Neural cell (in vitro differentiated cells): ENCODE measurements around the gene SCUBE2. TPM values are rescaled to one million over a fixed set of nuclear protein-coding genes. Genes with fewer than 3 reads are reported as not detected.

Experiments used
- H2AFZ ChIP-seq: fragments of 200-600, 300-800 bp; sonication (generic), shearing (Covaris generic); 2 replicates; pipeline ENCODE4 v1.6.0; 2014; ENCODE audit warnings: low read depth, mild to moderate bottlenecking, antibody characterized with exemption, low read length, moderate library complexity
- H3F3A ChIP-seq: fragments of 200-600 bp; shearing (Covaris generic); 2 replicates; pipeline ENCODE4 v1.6.1; 2016; ENCODE audit warnings: mild to moderate bottlenecking, moderate library complexity, mixed read lengths, antibody characterized with exemption, low read length; ENCODE audit not compliant: insufficient read depth, poor library complexity, severe bottlenecking
- H3K27ac ChIP-seq: fragments of 200-600, 300-800 bp; sonication (generic), shearing (Covaris generic); 2 replicates; pipeline ENCODE4 v1.5.1; 2014; ENCODE audit warnings: mild to moderate bottlenecking, low read length, moderate library complexity
- H3K27me3 ChIP-seq: fragments of 300-800, 200-600 bp; sonication (generic), shearing (Covaris generic); 2 replicates; pipeline ENCODE4 v1.6.0; 2014; ENCODE audit warnings: mild to moderate bottlenecking, low read depth, low read length, moderate library complexity; ENCODE audit not compliant: insufficient read depth
- H3K36me3 ChIP-seq: fragments of 300-800, 200-600 bp; sonication (generic), shearing (Covaris generic); 2 replicates; pipeline ENCODE4 v1.5.1; 2014; ENCODE audit warnings: mild to moderate bottlenecking, antibody characterized with exemption, low read length, moderate library complexity; ENCODE audit not compliant: insufficient read depth
- H3K4me2 ChIP-seq: fragments of 300-800, 200-600 bp; sonication (generic), shearing (Covaris generic); 2 replicates; pipeline ENCODE4 v1.6.0; 2014; ENCODE audit warnings: mild to moderate bottlenecking, low read length
- H3K4me3 ChIP-seq: fragments of 300-800, 200-600 bp; sonication (generic), shearing (Covaris generic); 2 replicates; pipeline ENCODE4 v1.5.1; 2014; ENCODE audit warnings: mild to moderate bottlenecking, low read length, moderate library complexity
- H3K79me2 ChIP-seq: fragments of 200-600 bp; shearing (Covaris generic); replicated peaks from 2 replicates; pipeline ENCODE4 v1.6.0; 2014; ENCODE audit warnings: mild to moderate bottlenecking, low read length, moderate library complexity; ENCODE audit not compliant: insufficient read depth
- H3K9ac ChIP-seq: fragments of 300-800, 200-600 bp; sonication (generic), shearing (Covaris generic); 2 replicates; pipeline ENCODE4 v1.6.1; 2016; ENCODE audit warnings: mild to moderate bottlenecking, low read length, mixed read lengths
- H3K9me2 ChIP-seq: fragments of 200-600 bp; shearing (Covaris generic); 2 replicates; pipeline ENCODE4 v1.6.1; 2016; ENCODE audit warnings: mild to moderate bottlenecking, low read length, mixed read lengths; ENCODE audit not compliant: insufficient read depth
- H3K9me3 ChIP-seq: fragments of 200-600, 300-800 bp; sonication (generic), shearing (Covaris generic); 2 replicates; pipeline ENCODE4 v1.6.1; 2016; ENCODE audit warnings: mild to moderate bottlenecking, mixed run types, low read length, moderate library complexity, mixed read lengths
- H4K20me1 ChIP-seq: fragments of 200-600 bp; shearing (Covaris generic); 2 replicates; pipeline ENCODE4 v1.6.1; 2016; ENCODE audit warnings: mild to moderate bottlenecking, mixed run types; ENCODE audit not compliant: insufficient read depth
- CTCF ChIP-seq: fragments of 450-650 bp; IDR thresholded peaks from 2 replicates; pipeline ENCODE4 v1.5.1; 2014; ENCODE audit warnings: antibody characterized with exemption, mild to moderate bottlenecking, moderate library complexity; ENCODE audit not compliant: poor library complexity, severe bottlenecking
- EP300 ChIP-seq: fragments of 450-650 bp; conservative IDR thresholded peaks from 2 replicates; pipeline ENCODE4 v1.6.1; 2014; ENCODE audit warnings: antibody characterized with exemption, mild to moderate bottlenecking, moderate library complexity; ENCODE audit not compliant: poor library complexity, severe bottlenecking
- EZH2 ChIP-seq: fragments of 200-600, 300-800 bp; shearing (Covaris generic), sonication (generic); IDR thresholded peaks from 2 replicates; pipeline ENCODE4 v1.6.1; 2014; ENCODE audit warnings: antibody characterized with exemption, low read length, borderline replicate concordance, mild to moderate bottlenecking; ENCODE audit not compliant: insufficient read depth, poor library complexity, severe bottlenecking
- MXI1 ChIP-seq: fragments of 450-650 bp; conservative IDR thresholded peaks from 2 replicates; pipeline ENCODE4 v1.6.1; 2014; ENCODE audit warnings: antibody characterized with exemption, mild to moderate bottlenecking; ENCODE audit not compliant: poor library complexity, severe bottlenecking
- POLR2AphosphoS5 ChIP-seq: IDR thresholded peaks from 2 replicates; pipeline ENCODE4 v1.6.1; 2012
- RAD21 ChIP-seq: fragments of 450-650 bp; conservative IDR thresholded peaks from 2 replicates; pipeline ENCODE4 v1.6.1; 2014; ENCODE audit warnings: antibody characterized with exemption, mild to moderate bottlenecking, moderate library complexity
- REST ChIP-seq: IDR thresholded peaks from 2 replicates; pipeline ENCODE4 v1.6.1; 2012; ENCODE audit warnings: borderline replicate concordance
- SMC3 ChIP-seq: fragments of 450-650 bp; conservative IDR thresholded peaks from 2 replicates; pipeline ENCODE4 v1.6.1; 2014; ENCODE audit warnings: antibody characterized with exemption, mild to moderate bottlenecking, moderate library complexity; ENCODE audit not compliant: poor library complexity
- TAF1 ChIP-seq: IDR thresholded peaks from 2 replicates; pipeline ENCODE4 v1.6.1; 2012; ENCODE audit warnings: low read depth
- polyA plus RNA-seq: library from polyadenylated mRNA; depleted of rRNA; stranded (reverse); fragments of >200 nt; gene quantifications from 2 replicates; pipeline ENCODE4 v1.2.3, GENCODE V29; 2014

SCUBE2 gene
- polyA plus RNA-seq, 1 donor from 2014 or later, result 2.6 TPM

- Histone ChIP-seq H3K36me3 (peaks cover 4% of the 10 kb centered on the region), H3K79me2 (no peaks in the 10 kb centered on the region), H3K4me2 (no peak overlapping the region), H3K27ac (no peak overlapping the region), H4K20me1 (no peaks in the 10 kb centered on the region), H3K9me2 (no peaks in the 10 kb centered on the region), H3F3A (no peaks in the 10 kb centered on the region), H3K9ac (no peak overlapping the region), H3K9me3 (no peaks in the 10 kb centered on the region), H3K4me3 (no peak overlapping the region), H3K27me3 (no peaks in the 10 kb centered on the region), H2AFZ (no peak overlapping the region)
- TF ChIP-seq POLR2AphosphoS5, result no peak
- TF ChIP-seq RAD21, result no peak
- no peak for TF ChIP-seq CTCF
- TF ChIP-seq EP300, result no peak
- TF ChIP-seq EZH2, result no peak
- no peak for TF ChIP-seq REST
Observed at GRCh38 chr11:9132203-9132878, 40.9 kb upstream of the SCUBE2 start.

- Histone ChIP-seq H3F3A (no peaks in the 10 kb centered on the region), H4K20me1 (no peaks in the 10 kb centered on the region), H3K4me3 (no peak overlapping the region), H3K79me2 (no peaks in the 10 kb centered on the region), H3K9me2 (no peaks in the 10 kb centered on the region), H3K27ac (no peak overlapping the region), H3K4me2 (no peak overlapping the region), H3K27me3 (no peaks in the 10 kb centered on the region), H2AFZ (no peak overlapping the region), H3K9me3 (no peaks in the 10 kb centered on the region), H3K9ac (no peak overlapping the region), H3K36me3 (peaks cover 4% of the 10 kb centered on the region)
- TF ChIP-seq EZH2 (no peak), REST (no peak), MXI1 (no peak), TAF1 (no peak), CTCF (no peak), RAD21 (no peak), SMC3 (no peak), POLR2AphosphoS5 (no peak), EP300 (no peak)
Observed at GRCh38 chr11:9130297-9130696, 38.9 kb upstream of the SCUBE2 start.
